HL-60 (cell line): Measurements from ENCODE around the gene MTG2.

Experiments
- DNase-seq, 2 experiments: peaks; one replicate each; pipeline ENCODE4 v3.0.0-alpha.2; 2010 to 2020; ENCODE audit warnings: low read depth in 1 of 2, low spot score in 1 of 2
- H3K27ac ChIP-seq: fragments of 250-450 bp; sonication (Bioruptor Pico); replicated peaks from 2 replicates; pipeline ENCODE4 v1.5.1; 2020; ENCODE audit warnings: mild to moderate bottlenecking, moderate library complexity
- H3K27me3 ChIP-seq: fragments of 250-450 bp; sonication (Bioruptor Pico); 2 replicates; pipeline ENCODE4 v1.5.1; 2021; ENCODE audit warnings: mild to moderate bottlenecking, moderate library complexity; ENCODE audit not compliant: insufficient read depth, poor library complexity, severe bottlenecking
- H3K4me3 ChIP-seq: replicated peaks from 2 replicates; pipeline ENCODE4 v1.5.1; 2011; ENCODE audit warnings: mild to moderate bottlenecking, control low read depth, low read length; ENCODE audit not compliant: insufficient read depth
- CTCF ChIP-seq: IDR thresholded peaks from one replicate; pipeline ENCODE4 v1.5.1; 2011; ENCODE audit warnings: low read length, control low read depth, inconsistent platforms; ENCODE audit not compliant: insufficient read depth
- GABPA ChIP-seq: IDR thresholded peaks from 2 replicates; pipeline ENCODE4 v1.6.1; 2012; ENCODE audit warnings: low read depth
- POLR2AphosphoS5 ChIP-seq: IDR thresholded peaks from 2 replicates; pipeline ENCODE4 v1.6.1; 2012; ENCODE audit warnings: low read depth
- REST ChIP-seq: IDR thresholded peaks from 2 replicates; pipeline ENCODE4 v1.6.1; 2012; ENCODE audit warnings: low read depth; ENCODE audit not compliant: insufficient replicate concordance
- SPI1 ChIP-seq: IDR thresholded peaks from 2 replicates; pipeline ENCODE4 v1.6.1; 2012; ENCODE audit warnings: low read depth, mild to moderate bottlenecking, borderline replicate concordance

Gene MTG2

GRCh38 chr20:62151835-62152364 lies 30.9 kb upstream of the MTG2 start:
- no peak overlapping the region for H3K4me3 ChIP-seq
- no peaks in the 10 kb centered on the region for H3K27me3 ChIP-seq
- DNase-seq, result no peak
- TF ChIP-seq POLR2AphosphoS5 (no peak), CTCF (no peak), SPI1 (no peak), REST (no peak)
- H3K27ac ChIP-seq, result no peak overlapping the region

- TF ChIP-seq SPI1 (no peak), GABPA (no peak), CTCF (no peak), POLR2AphosphoS5 (no peak), REST (no peak)
- Histone ChIP-seq H3K27me3 (no peaks in the 10 kb centered on the region), H3K4me3 (no peak overlapping the region), H3K27ac (no peak overlapping the region)
- no peak for DNase-seq
Observed at GRCh38 chr20:62155428-62156253, 27.2 kb upstream of the MTG2 start.

GRCh38 chr20:62156254-62156556 lies 26.6 kb upstream of the MTG2 start:
- Histone ChIP-seq H3K4me3 (no peak overlapping the region), H3K27me3 (no peaks in the 10 kb centered on the region), H3K27ac (no peak overlapping the region)
- DNase-seq, result no peak
- TF ChIP-seq POLR2AphosphoS5, result no peak
- no peak for TF ChIP-seq GABPA
- no peak for TF ChIP-seq SPI1
- no peak for TF ChIP-seq REST
- no peak for TF ChIP-seq CTCF
